Endothelial cell (in vitro differentiated cells): ENCODE data around the gene PSENEN. TPM values are rescaled to one million over a fixed set of nuclear protein-coding genes. Genes with fewer than 3 reads are reported as not detected.

ENCODE experiments used
- DNase-seq: peaks from one replicate; pipeline ENCODE4 v3.0.0; 2021; ENCODE audit warnings: low spot score
- H3K27ac Mint-ChIP-seq: one replicate; pipeline ENCODE4 v1.8.0; 2021; ENCODE audit warnings: mixed read lengths, inconsistent platforms; ENCODE audit not compliant: unreplicated experiment
- H3K27me3 Mint-ChIP-seq: one replicate; pipeline ENCODE4 v1.8.0; 2021; ENCODE audit warnings: mild to moderate bottlenecking, moderate library complexity, mixed read lengths, inconsistent platforms; ENCODE audit not compliant: unreplicated experiment
- H3K36me3 Mint-ChIP-seq: one replicate; pipeline ENCODE4 v1.8.0; 2021; ENCODE audit warnings: mild to moderate bottlenecking, low read depth, mixed read lengths, inconsistent platforms; ENCODE audit not compliant: unreplicated experiment
- H3K4me1 Mint-ChIP-seq: one replicate; pipeline ENCODE4 v1.8.0; 2021; ENCODE audit warnings: mild to moderate bottlenecking, mixed read lengths, inconsistent platforms; ENCODE audit not compliant: unreplicated experiment
- H3K4me3 Mint-ChIP-seq: one replicate; pipeline ENCODE4 v1.8.0; 2021; ENCODE audit warnings: mild to moderate bottlenecking, mixed read lengths, inconsistent platforms; ENCODE audit not compliant: unreplicated experiment
- H3K9me3 Mint-ChIP-seq: one replicate; pipeline ENCODE4 v1.8.0; 2021; ENCODE audit warnings: mixed read lengths, inconsistent platforms; ENCODE audit not compliant: unreplicated experiment
- total RNA-seq: library from RNA; stranded (reverse); fragmentation: NEBNext Ultra II Directional; extraction: Animal tissue kit (Norgen Biotek cat#: 25700); gene quantifications from one replicate; pipeline ENCODE4 v1.2.1, GENCODE V29; 2021; ENCODE audit not compliant: unreplicated experiment
- TF ChIP-seq, protein P1 (sequence below): fragments of 200-600 bp; sonication (generic); IDR thresholded peaks from one replicate; pipeline ENCODE4 v1.5.0; 2021; ENCODE audit warnings: antibody characterized with exemption; ENCODE audit not compliant: unreplicated experiment

Gene PSENEN
- total RNA-seq, 1 donor from 2014 or later: 99.0 TPM

DNA sequence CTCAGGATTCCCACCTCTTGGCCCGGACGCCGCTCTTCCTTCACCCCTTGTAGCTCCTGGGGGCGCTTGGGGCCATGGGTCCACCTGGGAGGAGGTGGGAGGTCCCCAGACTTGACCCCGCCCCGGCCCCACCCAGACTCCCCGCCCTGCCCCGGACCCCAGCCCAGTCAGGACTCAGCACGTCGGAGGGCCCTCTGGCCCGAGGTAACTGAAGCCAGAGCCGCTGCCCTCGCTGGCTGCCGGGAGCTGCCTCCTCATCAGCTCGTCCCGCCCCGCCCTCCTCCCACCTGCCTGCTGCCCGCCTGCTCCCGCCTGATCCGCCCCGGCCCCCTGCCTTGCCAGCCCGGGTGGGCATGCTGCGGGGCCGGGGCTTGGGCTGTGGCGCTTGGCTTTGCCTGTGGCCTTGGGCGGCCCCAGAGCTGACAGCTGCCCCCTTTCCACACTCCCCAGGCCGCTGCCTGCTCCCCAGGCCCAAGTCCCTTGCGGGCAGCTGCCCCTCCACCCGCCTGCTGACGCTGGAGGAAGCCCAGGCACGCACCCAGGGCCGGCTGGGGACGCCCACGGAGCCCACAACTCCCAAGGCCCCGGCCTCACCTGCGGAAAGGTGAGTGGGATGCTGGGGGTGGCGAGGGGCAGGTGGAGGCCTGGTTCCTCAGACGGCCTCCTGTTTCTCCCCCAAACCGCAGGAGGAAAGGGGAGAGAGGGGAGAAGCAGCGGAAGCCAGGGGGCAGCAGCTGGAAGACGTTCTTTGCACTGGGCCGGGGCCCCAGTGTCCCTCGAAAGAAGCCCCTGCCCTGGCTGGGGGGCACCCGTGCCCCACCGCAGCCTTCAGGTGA lies 39.3 kb downstream of the PSENEN start:
- no peak overlapping the region for H3K4me3 Mint-ChIP-seq
- TF ChIP-seq, protein P1, sequence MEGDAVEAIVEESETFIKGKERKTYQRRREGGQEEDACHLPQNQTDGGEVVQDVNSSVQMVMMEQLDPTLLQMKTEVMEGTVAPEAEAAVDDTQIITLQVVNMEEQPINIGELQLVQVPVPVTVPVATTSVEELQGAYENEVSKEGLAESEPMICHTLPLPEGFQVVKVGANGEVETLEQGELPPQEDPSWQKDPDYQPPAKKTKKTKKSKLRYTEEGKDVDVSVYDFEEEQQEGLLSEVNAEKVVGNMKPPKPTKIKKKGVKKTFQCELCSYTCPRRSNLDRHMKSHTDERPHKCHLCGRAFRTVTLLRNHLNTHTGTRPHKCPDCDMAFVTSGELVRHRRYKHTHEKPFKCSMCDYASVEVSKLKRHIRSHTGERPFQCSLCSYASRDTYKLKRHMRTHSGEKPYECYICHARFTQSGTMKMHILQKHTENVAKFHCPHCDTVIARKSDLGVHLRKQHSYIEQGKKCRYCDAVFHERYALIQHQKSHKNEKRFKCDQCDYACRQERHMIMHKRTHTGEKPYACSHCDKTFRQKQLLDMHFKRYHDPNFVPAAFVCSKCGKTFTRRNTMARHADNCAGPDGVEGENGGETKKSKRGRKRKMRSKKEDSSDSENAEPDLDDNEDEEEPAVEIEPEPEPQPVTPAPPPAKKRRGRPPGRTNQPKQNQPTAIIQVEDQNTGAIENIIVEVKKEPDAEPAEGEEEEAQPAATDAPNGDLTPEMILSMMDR: no peak
- DNase-seq: no peak
- no peak overlapping the region for H3K27ac Mint-ChIP-seq
- H3K27me3 Mint-ChIP-seq: peaks cover 18% of the 10 kb centered on the region
- peaks cover 4% of the 10 kb centered on the region for H3K4me1 Mint-ChIP-seq
- H3K9me3 Mint-ChIP-seq: no peaks in the 10 kb centered on the region
- H3K36me3 Mint-ChIP-seq: peaks cover 7% of the 10 kb centered on the region

DNA sequence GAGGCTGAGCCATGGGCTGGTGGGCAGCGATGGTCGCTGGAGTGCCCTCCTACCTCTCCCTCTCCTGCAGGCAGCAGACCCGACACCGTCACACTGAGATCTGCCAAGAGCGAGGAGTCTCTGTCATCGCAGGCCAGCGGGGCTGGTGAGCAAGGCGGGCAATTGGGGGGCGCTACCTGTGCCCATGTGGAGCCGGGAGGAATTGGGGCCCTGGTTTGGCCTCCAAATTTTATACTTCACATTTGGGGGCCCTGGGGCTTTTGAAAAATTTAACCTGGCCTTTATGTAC lies 39.8 kb downstream of the PSENEN start:
- Mint-ChIP-seq H3K36me3 (peaks cover 7% of the 10 kb centered on the region), H3K4me1 (peaks cover 4% of the 10 kb centered on the region), H3K9me3 (no peaks in the 10 kb centered on the region), H3K27ac (no peak overlapping the region), H3K4me3 (no peak overlapping the region), H3K27me3 (peaks cover 17% of the 10 kb centered on the region)
- DNase-seq: no peak
- TF ChIP-seq, protein P1: no peak

DNA sequence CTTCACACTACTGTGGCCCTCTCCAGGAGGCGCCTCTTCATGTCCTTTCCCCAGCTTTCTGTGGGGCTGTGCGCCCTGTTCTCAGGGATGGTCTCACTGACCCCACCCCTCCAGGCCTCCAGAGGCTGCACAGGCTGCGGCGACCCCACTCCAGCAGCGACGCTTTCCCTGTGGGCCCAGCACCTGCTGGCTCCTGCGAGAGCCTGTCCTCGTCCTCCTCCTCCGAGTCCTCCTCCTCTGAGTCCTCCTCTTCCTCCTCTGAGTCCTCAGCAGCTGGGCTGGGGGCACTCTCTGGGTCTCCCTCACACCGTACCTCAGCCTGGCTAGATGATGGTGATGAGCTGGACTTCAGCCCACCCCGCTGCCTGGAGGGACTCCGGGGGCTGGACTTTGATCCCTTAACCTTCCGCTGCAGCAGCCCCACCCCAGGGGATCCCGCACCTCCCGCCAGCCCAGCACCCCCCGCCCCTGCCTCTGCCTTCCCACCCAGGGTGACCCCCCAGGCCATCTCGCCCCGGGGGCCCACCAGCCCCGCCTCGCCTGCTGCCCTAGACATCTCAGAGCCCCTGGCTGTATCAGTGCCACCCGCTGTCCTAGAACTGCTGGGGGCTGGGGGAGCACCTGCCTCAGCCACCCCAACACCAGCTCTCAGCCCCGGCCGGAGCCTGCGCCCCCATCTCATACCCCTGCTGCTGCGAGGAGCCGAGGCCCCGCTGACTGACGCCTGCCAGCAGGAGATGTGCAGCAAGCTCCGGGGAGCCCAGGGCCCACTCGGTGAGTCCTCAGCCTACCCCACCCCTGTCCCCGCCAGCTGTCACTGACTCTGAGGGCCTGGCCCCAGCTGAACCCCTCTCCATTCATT lies 41.1 kb downstream of the PSENEN start:
- TF ChIP-seq, protein P1: no peak
- peaks cover 13% of the 10 kb centered on the region for H3K27me3 Mint-ChIP-seq
- H3K4me1 Mint-ChIP-seq: peaks cover 4% of the 10 kb centered on the region
- no peak overlapping the region for H3K27ac Mint-ChIP-seq
- no peaks in the 10 kb centered on the region for H3K9me3 Mint-ChIP-seq
- peaks cover 7% of the 10 kb centered on the region for H3K36me3 Mint-ChIP-seq
- DNase-seq: no peak
- no peak overlapping the region for H3K4me3 Mint-ChIP-seq

DNA sequence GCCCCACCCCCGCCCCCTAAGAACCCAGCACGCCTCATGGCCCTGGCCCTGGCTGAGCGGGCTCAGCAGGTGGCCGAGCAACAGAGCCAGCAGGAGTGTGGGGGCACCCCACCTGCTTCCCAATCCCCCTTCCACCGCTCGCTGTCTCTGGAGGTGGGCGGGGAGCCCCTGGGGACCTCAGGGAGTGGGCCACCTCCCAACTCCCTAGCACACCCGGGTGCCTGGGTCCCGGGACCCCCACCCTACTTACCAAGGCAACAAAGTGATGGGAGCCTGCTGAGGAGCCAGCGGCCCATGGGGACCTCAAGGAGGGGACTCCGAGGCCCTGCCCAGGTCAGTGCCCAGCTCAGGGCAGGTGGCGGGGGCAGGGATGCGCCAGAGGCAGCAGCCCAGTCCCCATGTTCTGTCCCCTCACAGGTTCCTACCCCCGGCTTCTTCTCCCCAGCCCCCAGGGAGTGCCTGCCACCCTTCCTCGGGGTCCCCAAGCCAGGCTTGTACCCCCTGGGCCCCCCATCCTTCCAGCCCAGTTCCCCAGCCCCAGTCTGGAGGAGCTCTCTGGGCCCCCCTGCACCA lies 41.9 kb downstream of the PSENEN start:
- Mint-ChIP-seq H3K36me3 (peaks cover 7% of the 10 kb centered on the region), H3K27me3 (peaks cover 13% of the 10 kb centered on the region), H3K4me1 (peaks cover 4% of the 10 kb centered on the region), H3K4me3 (no peak overlapping the region), H3K27ac (no peak overlapping the region), H3K9me3 (no peaks in the 10 kb centered on the region)
- DNase-seq: no peak
- TF ChIP-seq, protein P1: no peak
